HG03469 (cell line): Measurements from ENCODE around the gene IGF1R.

ENCODE experiments used
- ATAC-seq: cut with Tn5 transposase; IDR thresholded peaks from one replicate; pipeline ENCODE4 v1.9.1; 2021; ENCODE audit warnings: mild to moderate bottlenecking, moderate library complexity, moderate number of reproducible peaks; ENCODE audit not compliant: unreplicated experiment

The IGF1R gene

DNA sequence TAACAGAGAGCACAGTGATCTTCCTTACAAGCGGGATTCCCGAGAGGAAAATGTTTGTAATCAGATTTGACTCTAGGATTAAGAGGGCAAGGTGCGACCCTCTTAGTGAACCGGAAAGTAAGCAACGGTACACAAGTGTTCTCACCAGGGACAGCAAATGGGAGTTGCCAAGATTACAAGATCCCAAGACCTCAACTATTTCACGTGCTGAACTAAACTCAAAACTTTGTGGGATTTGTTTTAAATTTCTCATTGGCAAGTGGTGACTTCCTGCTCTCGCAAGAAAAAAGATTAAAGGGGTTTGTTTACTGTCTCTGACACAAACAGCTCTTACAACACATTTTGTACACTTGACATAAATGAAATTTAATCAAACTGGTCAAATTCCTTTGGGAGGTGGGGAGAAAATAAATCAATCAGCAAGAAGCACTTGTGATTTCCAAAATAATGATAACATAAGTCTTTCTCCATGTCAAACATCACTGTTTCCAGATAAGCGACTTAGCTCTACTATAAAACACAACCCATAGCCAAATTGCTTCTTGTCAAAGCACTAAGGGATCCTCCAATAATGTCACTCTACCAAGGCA is 361.5 kb downstream of the IGF1R start:
- ATAC-seq, result no peak

DNA sequence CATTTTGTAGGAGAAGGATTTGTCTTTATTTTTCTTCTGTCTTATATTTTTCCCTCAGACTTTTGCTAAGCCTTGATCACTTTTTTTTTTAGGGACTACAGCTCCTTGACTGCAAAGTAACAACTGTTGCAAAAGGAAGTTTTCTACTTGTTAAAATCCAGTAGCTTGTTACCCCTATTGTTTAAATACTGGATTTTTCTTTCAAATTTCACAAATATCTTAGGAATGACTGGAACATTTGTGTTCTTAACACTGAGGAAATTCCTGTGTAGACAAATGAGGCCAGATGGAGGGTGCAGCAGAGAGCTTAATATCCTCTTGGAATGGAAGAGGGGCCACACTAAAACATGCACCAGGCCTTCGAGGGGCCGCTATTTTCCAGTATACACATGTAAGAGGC is 362.4 kb downstream of the IGF1R start:
- ATAC-seq, result no peak
